ENCODE results near the gene BMP8A. TPM values are rescaled to one million over a fixed set of nuclear protein-coding genes. Genes with fewer than 3 reads are reported as not detected.
"Not testable (repeated sequence)": the region's sequence is repeated elsewhere in the genome, so short reads cannot be mapped to it uniquely, and the experiment has no call there.

Gene BMP8A
- total RNA-seq, 1 donor from 2014 or later: 0.17 TPM

- DNase-seq: no peak
Measured at GRCh38 chr1:39484564-39484963, 6.9 kb upstream of the BMP8A start.

- DNase-seq: no peak
Measured at GRCh38 chr1:39485046-39485803, 6.2 kb upstream of the BMP8A start.

GRCh38 chr1:39488012-39488545 lies 3.4 kb upstream of the BMP8A start:
- no peak for DNase-seq

- DNase-seq: no peak
Measured at GRCh38 chr1:39488793-39489566, 2.5 kb upstream of the BMP8A start.

- DNase-seq: no peak
Measured at GRCh38 chr1:39489567-39490239, 1.7 kb upstream of the BMP8A start.

- DNase-seq: no peak
Measured at GRCh38 chr1:39490596-39491145, 765 bp upstream of the BMP8A start.

GRCh38 chr1:39492118-39493042 lies 944 bp downstream of the BMP8A start:
- DNase-seq: not testable (repeated sequence)

- not testable (repeated sequence) for DNase-seq
Measured at GRCh38 chr1:39493043-39493810, 1.8 kb downstream of the BMP8A start.

GRCh38 chr1:39494671-39495410 lies 3.4 kb downstream of the BMP8A start:
- DNase-seq: no peak

- DNase-seq: not testable (repeated sequence)
Measured at GRCh38 chr1:39496520-39496919, 5.1 kb downstream of the BMP8A start.

GRCh38 chr1:39497585-39497984 lies 6.1 kb downstream of the BMP8A start:
- no peak for DNase-seq

- DNase-seq: not testable (repeated sequence)
Measured at GRCh38 chr1:39498096-39498710, 6.8 kb downstream of the BMP8A start.

GRCh38 chr1:39498821-39499220 lies 7.4 kb downstream of the BMP8A start:
- not testable (repeated sequence) for DNase-seq

GRCh38 chr1:39499668-39500067 lies 8.2 kb downstream of the BMP8A start:
- no peak for DNase-seq

GRCh38 chr1:39500862-39501389 lies 9.5 kb downstream of the BMP8A start:
- DNase-seq: no peak

- no peak for DNase-seq
Measured at GRCh38 chr1:39501666-39502065, 10.2 kb downstream of the BMP8A start.

- not testable (repeated sequence) for DNase-seq
Measured at GRCh38 chr1:39504436-39504835, 13.0 kb downstream of the BMP8A start.

- no peak for DNase-seq
Measured at GRCh38 chr1:39505289-39505688, 13.9 kb downstream of the BMP8A start.

GRCh38 chr1:39507230-39507928 lies 15.9 kb downstream of the BMP8A start:
- peak; percentile 36 for DNase-seq

Data from dermis blood vessel endothelial cell (primary cell).